GM23338 (cell line): ENCODE measurements around the gene RTP5. TPM values are rescaled to one million over a fixed set of nuclear protein-coding genes. Genes with fewer than 3 reads are reported as not detected.
A peak's percentile ranks its signal among the peaks of the same experiment; 100 is the strongest.
"Not testable (repeated sequence)": the region's sequence is repeated elsewhere in the genome, so short reads cannot be mapped to it uniquely, and the experiment has no call there.

Experiments used
- ATAC-seq: fragments of 200-7000 bp; cut with Tn5 transposase; 3 replicates; pipeline ENCODE4 v1.9.1; 2020
- DNase-seq: peaks from one replicate; pipeline ENCODE4 v3.0.0-alpha.2; 2015; ENCODE audit warnings: low spot score
- H2AFZ ChIP-seq: fragments of 200-600 bp; sonication (generic); 2 replicates; pipeline ENCODE4 v1.8.0; 2016; ENCODE audit warnings: antibody characterized with exemption, mild to moderate bottlenecking, moderate library complexity
- H3F3A ChIP-seq: fragments of 200-600 bp; sonication (generic); replicated peaks from 2 replicates; pipeline ENCODE4 v1.8.0; 2017; ENCODE audit warnings: antibody characterized with exemption, mixed run types, low read depth
- H3K27ac ChIP-seq: fragments of 200-600 bp; sonication (generic); 2 replicates; pipeline ENCODE4 v1.6.1; 2016; ENCODE audit warnings: low read depth
- H3K27me3 ChIP-seq: fragments of 200-600 bp; sonication (generic); 2 replicates; pipeline ENCODE4 v1.8.0; 2016; ENCODE audit warnings: mild to moderate bottlenecking, mixed run types, moderate library complexity; ENCODE audit not compliant: insufficient read depth
- H3K36me3 ChIP-seq: fragments of 200-600 bp; sonication (generic); 2 replicates; pipeline ENCODE4 v1.8.0; 2016; ENCODE audit warnings: mild to moderate bottlenecking; ENCODE audit not compliant: insufficient read depth
- H3K4me1 ChIP-seq: fragments of 200-600 bp; sonication (generic); 2 replicates; pipeline ENCODE4 v1.8.0; 2016; ENCODE audit warnings: mild to moderate bottlenecking, moderate library complexity; ENCODE audit not compliant: insufficient read depth
- H3K4me2 ChIP-seq: fragments of 200-600 bp; sonication (generic); 2 replicates; pipeline ENCODE4 v1.7.1; 2017; ENCODE audit warnings: mixed run types
- H3K4me3 ChIP-seq: fragments of 200-600 bp; sonication (generic); 2 replicates; pipeline ENCODE4 v1.6.1; 2016; ENCODE audit warnings: mixed run types
- H3K79me2 ChIP-seq: fragments of 200-600 bp; sonication (generic); replicated peaks from 2 replicates; pipeline ENCODE4 v1.8.0; 2017; ENCODE audit warnings: mild to moderate bottlenecking; ENCODE audit not compliant: insufficient read depth
- H3K9me2 ChIP-seq: fragments of 200-600 bp; sonication (generic); 2 replicates; pipeline ENCODE4 v1.8.0; 2017; ENCODE audit not compliant: insufficient read depth
- H4K20me1 ChIP-seq: fragments of 200-600 bp; sonication (generic); replicated peaks from 2 replicates; pipeline ENCODE4 v1.8.0; 2017; ENCODE audit warnings: mild to moderate bottlenecking; ENCODE audit not compliant: insufficient read depth
- H3K27ac Mint-ChIP-seq: 2 replicates; pipeline ENCODE4 v1.8.0; 2020; ENCODE audit warnings: inconsistent platforms, mild to moderate bottlenecking, moderate library complexity, mixed read lengths
- H3K27me3 Mint-ChIP-seq: 3 replicates; pipeline ENCODE4 v1.8.0; 2022; ENCODE audit warnings: low read depth, mild to moderate bottlenecking, moderate library complexity, mixed read lengths, inconsistent platforms; ENCODE audit not compliant: insufficient read depth, poor library complexity
- H3K36me3 Mint-ChIP-seq: 3 replicates; pipeline ENCODE4 v1.8.0; 2021; ENCODE audit warnings: low read depth, mild to moderate bottlenecking, inconsistent platforms, moderate library complexity, mixed read lengths
- H3K4me1 Mint-ChIP-seq: 3 replicates; pipeline ENCODE4 v1.8.0; 2020; ENCODE audit warnings: mild to moderate bottlenecking, inconsistent platforms, mixed read lengths
- H3K4me3 Mint-ChIP-seq: 3 replicates; pipeline ENCODE4 v1.8.0; 2021; ENCODE audit warnings: moderate library complexity, mild to moderate bottlenecking, inconsistent platforms, mixed read lengths
- H3K9me3 Mint-ChIP-seq: 3 replicates; pipeline ENCODE4 v1.8.0; 2020; ENCODE audit warnings: moderate library complexity, mild to moderate bottlenecking, inconsistent platforms, mixed read lengths
- CTCF ChIP-seq, 2 experiments: fragments of 200-600 bp in 1 of 2; sonication (generic) in 1 of 2; conservative IDR thresholded peaks; 2 replicates each; pipeline versions ENCODE4 v1.5.1 to v1.6.1; 2016 to 2017; ENCODE audit warnings: antibody characterized with exemption in 2 of 2, low read depth in 2 of 2, mild to moderate bottlenecking in 2 of 2, moderate library complexity in 1 of 2
- ETS1 ChIP-seq: IDR thresholded peaks from 2 replicates; pipeline ENCODE4 v1.6.1; 2016; ENCODE audit warnings: antibody characterized with exemption
- EZH2 ChIP-seq: fragments of 200-600 bp; sonication (generic); IDR thresholded peaks from one replicate; pipeline ENCODE4 v1.8.0; 2017; ENCODE audit warnings: antibody characterized with exemption, mild to moderate bottlenecking, low read depth; ENCODE audit not compliant: unreplicated experiment
- EZH2phosphoT487 ChIP-seq: fragments of 200-600 bp; sonication (generic); IDR thresholded peaks from one replicate; pipeline ENCODE4 v1.8.1; 2018; ENCODE audit warnings: antibody characterized with exemption; ENCODE audit not compliant: unreplicated experiment
- JUNB ChIP-seq: IDR thresholded peaks from one replicate; pipeline ENCODE4 v1.6.1; 2016; ENCODE audit warnings: antibody characterized with exemption; ENCODE audit not compliant: unreplicated experiment
- NANOG ChIP-seq: IDR thresholded peaks from 2 replicates; pipeline ENCODE4 v1.6.1; 2016; ENCODE audit warnings: antibody characterized with exemption, borderline replicate concordance
- POLR2AphosphoS5 ChIP-seq: IDR thresholded peaks from 2 replicates; pipeline ENCODE4 v1.6.1; 2016; ENCODE audit warnings: antibody characterized with exemption, low read depth
- ZNF114 ChIP-seq: fragments of 250-450 bp; sonication (Bioruptor Pico); IDR thresholded peaks from 2 replicates; pipeline ENCODE4 v1.5.0; 2020; ENCODE audit warnings: mild to moderate bottlenecking, moderate library complexity
- ZNF331 ChIP-seq: fragments of 250-450 bp; sonication (Bioruptor Pico); IDR thresholded peaks from 2 replicates; pipeline ENCODE4 v1.5.0; 2020; ENCODE audit warnings: low read depth, mild to moderate bottlenecking, moderate library complexity
- polyA plus RNA-seq: library from polyadenylated mRNA; unstranded; fragments of >200 nt; fragmentation: Nextera tagmentation; extraction: Ambion mirVana; gene quantifications from 2 replicates; pipeline ENCODE4 v1.2.1, GENCODE V29; 2016
- total RNA-seq: library from RNA; depleted of rRNA; stranded (reverse); fragments of >200 nt; shearing (Covaris generic); gene quantifications from 2 replicates; pipeline ENCODE4 v1.2.3, GENCODE V29; 2014
- TF ChIP-seq, protein P1 (sequence below): IDR thresholded peaks from one replicate; pipeline ENCODE4 v1.6.1; 2018; ENCODE audit warnings: antibody characterized with exemption; ENCODE audit not compliant: unreplicated experiment

Gene RTP5
- total and polyA plus RNA-seq, 2 experiments from 2014 or later, result not detected

DNA sequence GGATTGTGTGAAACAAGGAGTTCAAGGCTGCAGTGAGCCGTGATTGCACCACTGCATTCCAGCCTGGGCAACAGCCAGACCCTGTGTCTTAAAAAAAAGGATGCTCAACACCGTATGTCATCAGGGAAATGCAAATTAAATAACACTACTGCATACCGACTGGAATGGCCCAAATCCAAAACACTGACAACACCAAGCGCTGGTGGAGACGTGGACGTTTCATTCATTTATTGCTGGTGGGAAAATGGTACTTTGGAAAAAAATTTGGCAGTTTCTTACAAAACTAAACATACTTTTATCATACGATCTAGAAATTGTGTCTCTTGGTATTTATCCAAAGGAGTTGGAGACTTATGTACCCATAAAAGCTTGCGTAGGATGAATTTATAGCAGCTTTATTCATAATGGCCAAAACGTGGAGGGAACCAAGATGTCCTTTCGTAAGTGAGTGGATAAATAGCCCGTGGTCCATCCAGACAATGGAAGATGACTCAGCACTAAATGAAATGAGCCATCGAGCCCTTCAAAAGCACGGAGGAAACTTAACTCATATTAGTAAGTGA is 36.3 kb upstream of the RTP5 start (continued):
- TF ChIP-seq, protein P1, sequence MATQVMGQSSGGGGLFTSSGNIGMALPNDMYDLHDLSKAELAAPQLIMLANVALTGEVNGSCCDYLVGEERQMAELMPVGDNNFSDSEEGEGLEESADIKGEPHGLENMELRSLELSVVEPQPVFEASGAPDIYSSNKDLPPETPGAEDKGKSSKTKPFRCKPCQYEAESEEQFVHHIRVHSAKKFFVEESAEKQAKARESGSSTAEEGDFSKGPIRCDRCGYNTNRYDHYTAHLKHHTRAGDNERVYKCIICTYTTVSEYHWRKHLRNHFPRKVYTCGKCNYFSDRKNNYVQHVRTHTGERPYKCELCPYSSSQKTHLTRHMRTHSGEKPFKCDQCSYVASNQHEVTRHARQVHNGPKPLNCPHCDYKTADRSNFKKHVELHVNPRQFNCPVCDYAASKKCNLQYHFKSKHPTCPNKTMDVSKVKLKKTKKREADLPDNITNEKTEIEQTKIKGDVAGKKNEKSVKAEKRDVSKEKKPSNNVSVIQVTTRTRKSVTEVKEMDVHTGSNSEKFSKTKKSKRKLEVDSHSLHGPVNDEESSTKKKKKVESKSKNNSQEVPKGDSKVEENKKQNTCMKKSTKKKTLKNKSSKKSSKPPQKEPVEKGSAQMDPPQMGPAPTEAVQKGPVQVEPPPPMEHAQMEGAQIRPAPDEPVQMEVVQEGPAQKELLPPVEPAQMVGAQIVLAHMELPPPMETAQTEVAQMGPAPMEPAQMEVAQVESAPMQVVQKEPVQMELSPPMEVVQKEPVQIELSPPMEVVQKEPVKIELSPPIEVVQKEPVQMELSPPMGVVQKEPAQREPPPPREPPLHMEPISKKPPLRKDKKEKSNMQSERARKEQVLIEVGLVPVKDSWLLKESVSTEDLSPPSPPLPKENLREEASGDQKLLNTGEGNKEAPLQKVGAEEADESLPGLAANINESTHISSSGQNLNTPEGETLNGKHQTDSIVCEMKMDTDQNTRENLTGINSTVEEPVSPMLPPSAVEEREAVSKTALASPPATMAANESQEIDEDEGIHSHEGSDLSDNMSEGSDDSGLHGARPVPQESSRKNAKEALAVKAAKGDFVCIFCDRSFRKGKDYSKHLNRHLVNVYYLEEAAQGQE, result no peak
- TF ChIP-seq EZH2phosphoT487, result no peak

DNA sequence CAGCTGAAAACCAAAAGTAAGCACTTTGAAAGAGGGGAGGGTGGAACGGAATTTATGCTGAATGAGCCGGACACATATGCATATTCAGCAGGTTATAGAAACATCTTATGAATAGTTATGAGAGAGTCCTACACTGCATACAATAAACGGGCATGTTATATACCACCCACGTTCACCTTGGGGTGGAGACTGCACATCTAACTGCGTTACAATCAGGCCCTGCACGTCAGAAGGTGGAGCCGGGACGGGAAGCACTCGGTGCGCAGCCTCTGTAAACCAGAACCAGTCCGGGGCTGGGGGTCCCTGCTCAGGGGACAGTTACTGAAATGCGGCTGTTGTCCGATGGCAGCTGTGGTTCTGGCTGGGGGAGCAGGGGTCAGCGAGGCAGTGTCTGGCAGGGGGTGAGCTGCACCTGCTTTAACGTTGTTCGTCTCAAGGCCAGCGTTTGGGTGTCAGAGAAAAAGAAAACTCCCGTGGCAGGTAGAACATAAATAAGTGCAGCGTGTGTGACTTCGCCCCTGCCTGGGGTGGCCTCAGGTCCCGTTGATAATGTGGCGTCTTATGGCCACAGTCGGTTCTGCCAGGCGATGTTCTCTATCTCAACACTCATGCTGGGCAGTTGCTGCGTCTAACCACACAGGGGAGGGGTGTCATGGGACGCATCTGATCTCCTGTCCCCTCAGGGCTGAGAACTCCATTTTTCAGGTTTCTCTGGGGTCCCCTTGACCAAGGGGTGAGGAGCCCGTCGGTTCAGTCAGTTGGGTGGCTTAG is 35.6 kb upstream of the RTP5 start:
- not testable (repeated sequence) for ATAC-seq, DNase-seq, H3K4me2 ChIP-seq, H4K20me1 ChIP-seq, H3K9me2 ChIP-seq, H3K4me3 Mint-ChIP-seq, H3K4me1 Mint-ChIP-seq, H3K27me3 Mint-ChIP-seq, H3K27me3 ChIP-seq, H3K36me3 Mint-ChIP-seq, H3K27ac Mint-ChIP-seq, H3K4me1 ChIP-seq, H3F3A ChIP-seq, H3K9me3 Mint-ChIP-seq, H3K79me2 ChIP-seq, H3K36me3 ChIP-seq, H3K27ac ChIP-seq, H3K4me3 ChIP-seq
- H2AFZ ChIP-seq, result peak overlapping the region; percentile 45; the same call in 1 of the 2 replicates

DNA sequence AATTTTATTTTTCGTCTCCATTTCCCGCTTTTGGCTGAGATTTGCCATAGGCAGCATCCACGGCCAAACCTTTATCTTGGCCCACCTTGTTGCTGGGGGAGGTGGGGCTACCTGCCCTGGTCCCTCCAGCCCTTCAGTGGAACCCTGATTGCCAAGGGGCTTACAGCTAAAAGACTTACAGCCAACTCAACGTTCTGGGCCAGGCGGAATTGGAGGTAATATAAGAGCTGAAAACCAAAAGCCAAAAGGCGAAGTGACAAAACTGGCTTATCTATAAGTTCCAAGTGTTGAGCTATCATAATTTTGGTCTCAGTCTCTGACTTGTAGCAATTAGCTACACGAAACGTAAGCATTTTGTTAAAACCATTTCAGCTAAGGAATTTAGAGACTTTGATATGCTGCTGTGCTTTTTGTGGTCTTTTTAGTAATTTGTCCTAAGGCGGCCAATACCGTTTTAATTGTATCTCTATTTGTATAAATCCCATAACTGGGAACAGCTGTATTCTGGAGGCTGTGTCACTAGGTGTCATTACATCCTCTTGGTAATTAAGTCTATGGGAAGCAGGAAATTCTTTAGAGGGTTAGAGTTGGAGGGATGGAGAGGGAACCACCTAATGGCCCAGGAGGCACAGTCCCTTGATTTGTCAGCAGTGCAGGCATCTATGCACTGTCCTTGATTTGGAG is 34.9 kb upstream of the RTP5 start:
- ATAC-seq (no peak), DNase-seq (no peak)
- Histone ChIP-seq H3K9me2 (no peaks in the 10 kb centered on the region), H3K27me3 (no peaks in the 10 kb centered on the region), H2AFZ (0 out of 2 replicates have a peak overlapping the region, but pooled peaks have one; percentile 45), H3K4me3 (no peak overlapping the region), H3K4me1 (no peaks in the 10 kb centered on the region), H3F3A (no peaks in the 10 kb centered on the region), H3K36me3 (no peaks in the 10 kb centered on the region), H3K27ac (no peak overlapping the region), H3K79me2 (no peaks in the 10 kb centered on the region), H4K20me1 (no peaks in the 10 kb centered on the region), H3K4me2 (no peak overlapping the region)
- no peak overlapping the region for H3K4me3 Mint-ChIP-seq
- H3K9me3 Mint-ChIP-seq, result no peaks in the 10 kb centered on the region
- no peaks in the 10 kb centered on the region for H3K36me3 Mint-ChIP-seq
- H3K27me3 Mint-ChIP-seq, result peaks cover 3% of the 10 kb centered on the region
- no peak overlapping the region for H3K27ac Mint-ChIP-seq
- H3K4me1 Mint-ChIP-seq, result peaks cover 10% of the 10 kb centered on the region
- TF ChIP-seq ZNF114 (no peak), ETS1 (no peak), EZH2 (no peak), ZNF331 (CRISPR knock-in tag) (no peak), POLR2AphosphoS5 (no peak), EZH2phosphoT487 (no peak), NANOG (no peak), JUNB (no peak), CTCF (conservative IDR thresholded peaks at IDR 0.05; ENCODE audit: low read depth in 2 of 2) (no peak)
- TF ChIP-seq, protein P1, result no peak
